Activated T-helper 2 cell treated with anti-CD3 and anti-CD28 coated beads, Interferon-gamma antibody, Interleukin-2, Interleukin-4, amounts not matched to agents 10 μg/mL and 5 μg/mL and 100 μg/mL, durations not matched to agents 14 hours and 24 hours and 36 hours (primary cell): Measurements from ENCODE around the gene RBL1. TPM values are rescaled to one million over a fixed set of nuclear protein-coding genes. Genes with fewer than 3 reads are reported as not detected.
"Not testable (repeated sequence)": the region's sequence is repeated elsewhere in the genome, so short reads cannot be mapped to it uniquely, and the experiment has no call there.

Experiments
- DNase-seq: peaks from one replicate; pipeline ENCODE4 v3.0.0; 2021; ENCODE audit warnings: low spot score
- H3K27ac Mint-ChIP-seq: one replicate; pipeline ENCODE4 v1.8.0; 2021; ENCODE audit warnings: mixed read lengths
- H3K27me3 Mint-ChIP-seq: one replicate; pipeline ENCODE4 v1.8.0; 2021; ENCODE audit warnings: low read depth, mixed read lengths
- H3K36me3 Mint-ChIP-seq: one replicate; pipeline ENCODE4 v1.8.0; 2021; ENCODE audit warnings: low read depth, mixed read lengths
- H3K4me1 Mint-ChIP-seq: one replicate; pipeline ENCODE4 v1.8.0; 2021; ENCODE audit warnings: low read depth, mixed read lengths
- H3K4me3 Mint-ChIP-seq: one replicate; pipeline ENCODE4 v1.8.0; 2021; ENCODE audit warnings: low read depth, mild to moderate bottlenecking, moderate library complexity, mixed read lengths
- H3K9me3 Mint-ChIP-seq: one replicate; pipeline ENCODE4 v1.8.0; 2021; ENCODE audit warnings: mixed read lengths
- intact Hi-C: fragments of 100-400 bp; cut with micrococcal nuclease; formaldehyde crosslinking; loops from one replicate; pipeline ENCODE4 v1.15.1; 2023
- total RNA-seq: library from RNA; stranded (reverse); gene quantifications from 2 replicates; pipeline ENCODE4 v1.2.3, GENCODE V29; 2022

The RBL1 gene, protein sequence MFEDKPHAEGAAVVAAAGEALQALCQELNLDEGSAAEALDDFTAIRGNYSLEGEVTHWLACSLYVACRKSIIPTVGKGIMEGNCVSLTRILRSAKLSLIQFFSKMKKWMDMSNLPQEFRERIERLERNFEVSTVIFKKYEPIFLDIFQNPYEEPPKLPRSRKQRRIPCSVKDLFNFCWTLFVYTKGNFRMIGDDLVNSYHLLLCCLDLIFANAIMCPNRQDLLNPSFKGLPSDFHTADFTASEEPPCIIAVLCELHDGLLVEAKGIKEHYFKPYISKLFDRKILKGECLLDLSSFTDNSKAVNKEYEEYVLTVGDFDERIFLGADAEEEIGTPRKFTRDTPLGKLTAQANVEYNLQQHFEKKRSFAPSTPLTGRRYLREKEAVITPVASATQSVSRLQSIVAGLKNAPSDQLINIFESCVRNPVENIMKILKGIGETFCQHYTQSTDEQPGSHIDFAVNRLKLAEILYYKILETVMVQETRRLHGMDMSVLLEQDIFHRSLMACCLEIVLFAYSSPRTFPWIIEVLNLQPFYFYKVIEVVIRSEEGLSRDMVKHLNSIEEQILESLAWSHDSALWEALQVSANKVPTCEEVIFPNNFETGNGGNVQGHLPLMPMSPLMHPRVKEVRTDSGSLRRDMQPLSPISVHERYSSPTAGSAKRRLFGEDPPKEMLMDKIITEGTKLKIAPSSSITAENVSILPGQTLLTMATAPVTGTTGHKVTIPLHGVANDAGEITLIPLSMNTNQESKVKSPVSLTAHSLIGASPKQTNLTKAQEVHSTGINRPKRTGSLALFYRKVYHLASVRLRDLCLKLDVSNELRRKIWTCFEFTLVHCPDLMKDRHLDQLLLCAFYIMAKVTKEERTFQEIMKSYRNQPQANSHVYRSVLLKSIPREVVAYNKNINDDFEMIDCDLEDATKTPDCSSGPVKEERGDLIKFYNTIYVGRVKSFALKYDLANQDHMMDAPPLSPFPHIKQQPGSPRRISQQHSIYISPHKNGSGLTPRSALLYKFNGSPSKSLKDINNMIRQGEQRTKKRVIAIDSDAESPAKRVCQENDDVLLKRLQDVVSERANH
- total RNA-seq = 45.7 and 49.1 TPM in 2 replicates

- Mint-ChIP-seq H3K36me3 (peaks cover 38% of the 10 kb centered on the region), H3K9me3 (no peaks in the 10 kb centered on the region), H3K27me3 (peaks cover 3% of the 10 kb centered on the region), H3K4me3 (peak within 1 kb of the TSS; percentile 96), H3K4me1 (peaks cover 34% of the 10 kb centered on the region), H3K27ac (peak within 1 kb of the TSS; percentile 100)
- intact Hi-C loops = loop anchor here (2.0 to 10.0 kb wide), 3 partner anchors 25 to 83 kb away; partner anchors contain the start of genes MROH8 and RPN2
- peak; percentile 88 for DNase-seq
Observed at GRCh38 chr20:37095599-37096414, at the start of gene RBL1. RBL1 (minus strand) TSS chr20:37095997; CDS start chr20:37095928, 69 bp downstream.

GRCh38 chr20:37144856-37145404 is 49.1 kb upstream of the RBL1 start:
- DNase-seq = no peak
- Mint-ChIP-seq H3K4me3 (no peak overlapping the region), H3K27ac (no peak overlapping the region), H3K4me1 (no peaks in the 10 kb centered on the region), H3K27me3 (no peaks in the 10 kb centered on the region), H3K36me3 (no peaks in the 10 kb centered on the region), H3K9me3 (no peaks in the 10 kb centered on the region)
- intact Hi-C loops = no loop called here

DNA sequence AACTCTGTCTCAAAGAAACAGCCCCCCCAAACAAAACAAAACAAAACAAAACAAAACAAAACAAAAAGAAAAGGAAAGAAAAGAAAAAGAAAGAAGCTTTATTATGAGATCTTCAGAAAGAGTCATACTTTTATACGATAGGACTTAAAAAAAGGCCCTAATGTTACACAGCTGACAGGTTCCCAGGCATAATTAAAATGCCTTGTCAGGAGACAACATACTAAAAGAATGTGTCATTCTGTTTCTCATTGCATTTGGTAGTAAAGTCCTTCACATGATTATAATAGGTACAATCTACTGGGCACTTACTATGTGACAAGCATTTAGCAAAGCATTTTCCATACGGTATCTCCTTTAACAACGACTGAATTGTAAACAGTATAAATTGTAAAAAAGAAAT is 46.9 kb upstream of the RBL1 start:
- H3K36me3 Mint-ChIP-seq = no peaks in the 10 kb centered on the region
- H3K4me1 Mint-ChIP-seq = no peaks in the 10 kb centered on the region
- peaks cover 2% of the 10 kb centered on the region for H3K27me3 Mint-ChIP-seq
- intact Hi-C loops = no loop called here
- no peaks in the 10 kb centered on the region for H3K9me3 Mint-ChIP-seq
- DNase-seq = no peak
- H3K27ac Mint-ChIP-seq = no peak overlapping the region
- no peak overlapping the region for H3K4me3 Mint-ChIP-seq

DNA sequence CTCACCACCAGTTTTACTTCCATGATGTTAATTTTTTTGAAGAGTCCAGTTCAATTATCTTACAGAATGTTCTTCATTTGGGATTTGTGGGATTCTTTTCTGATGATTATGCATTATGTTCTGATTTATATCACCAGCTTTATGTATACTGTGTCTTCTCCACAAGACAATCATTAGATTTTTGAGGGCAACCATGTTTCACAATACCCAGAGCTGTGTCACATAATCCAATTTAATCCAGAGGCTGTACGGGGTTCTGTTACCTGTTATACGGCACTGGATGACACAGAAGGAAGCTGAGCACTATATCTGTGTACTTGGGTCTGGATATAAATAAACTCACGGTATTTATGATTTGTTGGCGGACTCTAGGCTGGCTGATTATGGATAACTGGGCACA is 41.8 kb upstream of the RBL1 start:
- Mint-ChIP-seq H3K36me3 (no peaks in the 10 kb centered on the region), H3K27me3 (peaks cover 9% of the 10 kb centered on the region), H3K9me3 (no peaks in the 10 kb centered on the region), H3K4me1 (no peaks in the 10 kb centered on the region), H3K27ac (no peak overlapping the region), H3K4me3 (no peak overlapping the region)
- intact Hi-C loops = no loop called here
- DNase-seq = no peak

DNA sequence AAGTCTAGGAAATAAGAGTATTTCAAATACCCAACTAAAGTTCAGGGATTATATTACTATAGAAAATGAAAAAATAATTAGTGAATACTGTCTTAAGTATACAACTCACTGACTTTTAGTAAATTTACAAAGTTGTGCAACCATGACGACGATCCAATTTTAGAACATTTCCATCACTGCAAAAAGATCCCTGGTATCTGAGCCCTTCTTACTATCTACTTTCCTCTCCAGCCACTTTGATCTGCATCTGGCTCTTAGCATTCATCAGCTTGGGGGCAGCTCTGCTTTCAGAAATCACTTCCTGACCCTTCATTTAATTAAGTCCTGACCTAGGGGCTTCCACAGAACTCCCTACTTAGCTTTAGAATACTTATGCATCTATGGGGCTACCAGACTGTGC is 38.2 kb upstream of the RBL1 start:
- Mint-ChIP-seq H3K36me3 (no peaks in the 10 kb centered on the region), H3K4me3 (no peak overlapping the region), H3K27me3 (peaks cover 19% of the 10 kb centered on the region), H3K9me3 (no peaks in the 10 kb centered on the region), H3K4me1 (no peaks in the 10 kb centered on the region), H3K27ac (no peak overlapping the region)
- no peak for DNase-seq
- intact Hi-C loops = no loop called here

DNA sequence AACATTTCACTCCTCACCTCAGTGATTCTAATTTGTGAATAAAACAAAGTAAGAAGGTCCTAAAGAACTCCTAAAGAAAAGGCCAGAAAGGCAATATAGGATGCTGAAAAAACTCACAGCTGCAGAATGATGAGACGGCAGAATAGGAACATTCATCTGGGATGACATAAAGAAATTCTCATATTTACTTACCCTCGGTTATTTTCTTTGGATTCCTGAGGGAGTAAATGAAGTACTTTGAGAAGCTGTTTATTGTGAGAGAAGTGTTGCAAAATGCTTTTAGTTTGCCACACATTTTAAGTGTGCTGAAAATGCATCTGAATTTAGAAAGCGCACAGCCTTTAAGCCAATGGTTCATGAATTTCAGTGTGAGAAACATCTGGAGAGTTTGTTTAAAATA is 35.7 kb upstream of the RBL1 start:
- Mint-ChIP-seq H3K36me3 (no peaks in the 10 kb centered on the region), H3K27ac (no peak overlapping the region), H3K27me3 (peaks cover 21% of the 10 kb centered on the region), H3K4me3 (no peak overlapping the region), H3K4me1 (no peaks in the 10 kb centered on the region), H3K9me3 (no peaks in the 10 kb centered on the region)
- DNase-seq = no peak
- intact Hi-C loops = no loop called here

DNA sequence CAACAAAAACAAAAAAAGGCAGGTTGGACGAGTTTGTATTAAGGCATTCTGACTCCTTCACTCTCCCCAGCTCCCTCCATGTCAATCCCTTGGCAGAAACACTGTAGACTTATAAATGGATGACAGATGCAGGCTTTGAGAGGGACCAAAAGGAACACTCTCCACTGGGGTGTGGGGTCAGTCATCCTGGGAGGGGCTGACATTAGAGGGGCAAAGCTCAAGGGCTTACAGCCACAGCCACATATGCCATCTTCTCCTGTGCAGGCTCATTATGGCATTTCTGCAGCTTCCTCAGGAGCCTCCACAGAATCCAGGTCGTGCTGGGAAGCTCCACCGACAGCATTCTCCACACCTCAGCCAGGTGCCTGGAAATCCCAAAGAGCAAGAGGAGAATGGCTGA is 33.0 kb upstream of the RBL1 start:
- H3K4me3 Mint-ChIP-seq = no peak overlapping the region
- DNase-seq = no peak
- H3K9me3 Mint-ChIP-seq = no peaks in the 10 kb centered on the region
- H3K36me3 Mint-ChIP-seq = no peaks in the 10 kb centered on the region
- intact Hi-C loops = no loop called here
- H3K27ac Mint-ChIP-seq = no peak overlapping the region
- H3K27me3 Mint-ChIP-seq = peaks cover 19% of the 10 kb centered on the region
- no peaks in the 10 kb centered on the region for H3K4me1 Mint-ChIP-seq

- H3K4me1 Mint-ChIP-seq, intact Hi-C loops, H3K9me3 Mint-ChIP-seq, DNase-seq, H3K4me3 Mint-ChIP-seq, H3K36me3 Mint-ChIP-seq, H3K27ac Mint-ChIP-seq, H3K27me3 Mint-ChIP-seq: not testable (repeated sequence)
Observed at GRCh38 chr20:37126290-37126689, 30.5 kb upstream of the RBL1 start.

DNA sequence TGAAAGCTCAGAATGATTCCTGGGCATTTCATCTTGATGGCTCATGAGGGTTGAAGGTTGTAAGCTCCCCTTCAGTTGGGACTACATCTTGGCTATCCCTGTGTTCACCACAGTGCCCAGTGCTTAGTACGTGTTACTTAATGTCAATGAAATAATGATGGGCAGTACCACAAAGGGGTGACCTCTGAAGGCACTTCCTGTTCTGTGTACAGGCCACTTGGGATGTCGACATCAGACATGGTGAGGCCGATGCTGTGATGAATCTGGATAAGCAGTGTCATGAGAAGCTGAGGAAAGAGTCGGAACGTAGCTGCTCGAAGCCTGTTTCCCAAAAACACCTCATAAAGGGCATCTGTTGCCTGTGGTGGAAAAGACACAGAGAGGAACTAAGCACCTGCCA is 27.6 kb upstream of the RBL1 start:
- H3K9me3 Mint-ChIP-seq = no peaks in the 10 kb centered on the region
- H3K36me3 Mint-ChIP-seq = no peaks in the 10 kb centered on the region
- DNase-seq = no peak
- peaks cover 3% of the 10 kb centered on the region for H3K27me3 Mint-ChIP-seq
- no peak overlapping the region for H3K27ac Mint-ChIP-seq
- intact Hi-C loops = no loop called here
- H3K4me3 Mint-ChIP-seq = no peak overlapping the region
- no peaks in the 10 kb centered on the region for H3K4me1 Mint-ChIP-seq

DNA sequence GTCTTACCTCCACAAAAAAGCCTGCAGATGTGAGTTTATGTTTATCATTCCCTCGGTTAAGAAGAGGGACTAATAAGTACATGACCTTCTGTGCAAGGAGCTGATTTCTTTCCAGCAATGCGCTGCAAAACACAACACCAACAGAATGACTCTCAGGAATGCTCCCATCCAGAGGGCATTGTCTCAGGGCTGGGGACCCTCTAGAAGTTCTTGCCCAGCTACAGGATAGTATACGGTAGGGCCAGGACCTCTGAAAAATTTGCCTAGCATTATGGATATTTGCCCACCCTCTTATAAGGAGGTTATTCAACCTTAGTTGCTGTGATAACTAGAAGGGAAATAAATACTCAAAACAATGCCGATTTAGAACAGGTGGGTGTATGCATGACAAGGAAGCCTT is 24.7 kb upstream of the RBL1 start:
- H3K4me3 Mint-ChIP-seq = no peak overlapping the region
- no peaks in the 10 kb centered on the region for H3K4me1 Mint-ChIP-seq
- intact Hi-C loops = no loop called here
- H3K36me3 Mint-ChIP-seq = no peaks in the 10 kb centered on the region
- DNase-seq = no peak
- H3K27ac Mint-ChIP-seq = no peak overlapping the region
- no peaks in the 10 kb centered on the region for H3K9me3 Mint-ChIP-seq
- H3K27me3 Mint-ChIP-seq = peaks cover 3% of the 10 kb centered on the region

GRCh38 chr20:37119356-37120036 is 23.7 kb upstream of the RBL1 start:
- DNase-seq = no peak
- intact Hi-C loops = no loop called here
- Mint-ChIP-seq H3K9me3 (no peaks in the 10 kb centered on the region), H3K27ac (no peak overlapping the region), H3K27me3 (peaks cover 7% of the 10 kb centered on the region), H3K4me1 (no peaks in the 10 kb centered on the region), H3K36me3 (no peaks in the 10 kb centered on the region), H3K4me3 (no peak overlapping the region)

- Mint-ChIP-seq H3K4me1 (peaks cover 4% of the 10 kb centered on the region), H3K27me3 (peaks cover 4% of the 10 kb centered on the region), H3K36me3 (no peaks in the 10 kb centered on the region), H3K27ac (no peak overlapping the region), H3K4me3 (no peak overlapping the region), H3K9me3 (no peaks in the 10 kb centered on the region)
- DNase-seq = no peak
- intact Hi-C loops = no loop called here
Observed at GRCh38 chr20:37114012-37114411, 18.2 kb upstream of the RBL1 start.
